ENCODE measurements around the gene PRR33. TPM values are rescaled to one million over a fixed set of nuclear protein-coding genes. Genes with fewer than 3 reads are reported as not detected.

Gene PRR33
- total RNA-seq, 1 donor, result not detected

DNA sequence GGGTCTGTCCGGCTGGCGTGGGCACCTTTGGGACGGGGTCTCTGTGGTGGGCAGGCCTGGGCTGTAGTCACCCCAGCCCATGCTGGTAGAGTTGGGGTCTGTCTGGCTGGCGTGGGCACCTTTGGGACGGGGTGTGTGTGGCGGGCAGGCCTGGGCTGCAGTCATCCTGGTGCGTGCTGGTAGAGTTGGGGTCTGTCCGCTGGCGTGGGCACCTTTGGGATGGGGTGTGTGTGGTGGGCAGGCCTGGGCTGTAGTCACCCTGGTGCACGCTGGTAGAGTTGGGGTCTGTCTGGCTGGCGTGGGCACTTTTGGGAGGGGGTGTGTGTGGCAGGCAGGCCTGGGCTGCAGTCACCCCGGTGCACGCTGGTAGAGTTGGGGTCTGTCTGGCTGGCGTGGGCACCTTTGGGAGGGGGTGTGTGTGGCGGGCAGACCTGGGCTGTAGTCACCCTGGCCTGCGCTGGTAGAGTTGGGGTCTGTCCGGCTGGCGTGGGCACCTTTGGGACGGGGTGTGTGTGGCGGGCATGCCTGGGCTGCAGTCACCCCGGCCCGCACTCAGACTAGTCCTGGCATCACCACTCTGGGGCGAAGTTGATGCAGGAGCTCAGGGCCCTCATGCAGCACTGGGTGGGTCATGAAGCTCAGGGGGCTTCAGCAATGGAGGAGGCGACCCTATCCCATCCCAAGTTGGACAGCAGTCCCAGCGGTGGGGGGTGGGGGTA is 19.3 kb downstream of the PRR33 start:
- no peak for DNase-seq (ENCODE audit: low read depth)
- TF ChIP-seq, protein P1, sequence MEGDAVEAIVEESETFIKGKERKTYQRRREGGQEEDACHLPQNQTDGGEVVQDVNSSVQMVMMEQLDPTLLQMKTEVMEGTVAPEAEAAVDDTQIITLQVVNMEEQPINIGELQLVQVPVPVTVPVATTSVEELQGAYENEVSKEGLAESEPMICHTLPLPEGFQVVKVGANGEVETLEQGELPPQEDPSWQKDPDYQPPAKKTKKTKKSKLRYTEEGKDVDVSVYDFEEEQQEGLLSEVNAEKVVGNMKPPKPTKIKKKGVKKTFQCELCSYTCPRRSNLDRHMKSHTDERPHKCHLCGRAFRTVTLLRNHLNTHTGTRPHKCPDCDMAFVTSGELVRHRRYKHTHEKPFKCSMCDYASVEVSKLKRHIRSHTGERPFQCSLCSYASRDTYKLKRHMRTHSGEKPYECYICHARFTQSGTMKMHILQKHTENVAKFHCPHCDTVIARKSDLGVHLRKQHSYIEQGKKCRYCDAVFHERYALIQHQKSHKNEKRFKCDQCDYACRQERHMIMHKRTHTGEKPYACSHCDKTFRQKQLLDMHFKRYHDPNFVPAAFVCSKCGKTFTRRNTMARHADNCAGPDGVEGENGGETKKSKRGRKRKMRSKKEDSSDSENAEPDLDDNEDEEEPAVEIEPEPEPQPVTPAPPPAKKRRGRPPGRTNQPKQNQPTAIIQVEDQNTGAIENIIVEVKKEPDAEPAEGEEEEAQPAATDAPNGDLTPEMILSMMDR (IDR thresholded peaks at IDR 0.05; ENCODE audit: insufficient read depth, low read length), result no peak
- no peak overlapping the region for H3K4me3 ChIP-seq (ENCODE audit: low read depth, low read length)

DNA sequence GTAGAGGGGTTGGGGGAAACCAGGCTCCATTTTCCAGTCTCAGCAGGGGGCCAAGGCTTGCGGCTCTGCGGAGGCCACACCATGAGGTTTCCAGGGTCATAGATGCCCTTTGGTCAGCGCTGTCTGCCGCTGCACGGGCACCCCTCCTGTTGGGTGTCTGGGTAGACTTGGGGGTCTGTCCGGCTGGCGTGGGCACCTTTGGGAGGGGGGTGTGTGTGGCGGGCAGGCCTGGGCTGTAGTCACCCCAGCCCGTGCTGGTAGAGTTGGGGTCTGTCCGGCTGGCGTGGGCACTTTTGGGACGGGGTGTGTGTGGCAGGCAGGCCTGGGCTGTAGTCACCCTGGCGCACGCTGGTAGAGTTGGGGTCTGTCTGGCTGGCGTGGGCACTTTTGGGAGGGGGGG is 20.2 kb downstream of the PRR33 start:
- no peak for DNase-seq (ENCODE audit: low read depth)
- H3K4me3 ChIP-seq (ENCODE audit: low read depth, low read length), result no peak overlapping the region
- TF ChIP-seq, protein P1 (IDR thresholded peaks at IDR 0.05; ENCODE audit: insufficient read depth, low read length), result no peak

DNA sequence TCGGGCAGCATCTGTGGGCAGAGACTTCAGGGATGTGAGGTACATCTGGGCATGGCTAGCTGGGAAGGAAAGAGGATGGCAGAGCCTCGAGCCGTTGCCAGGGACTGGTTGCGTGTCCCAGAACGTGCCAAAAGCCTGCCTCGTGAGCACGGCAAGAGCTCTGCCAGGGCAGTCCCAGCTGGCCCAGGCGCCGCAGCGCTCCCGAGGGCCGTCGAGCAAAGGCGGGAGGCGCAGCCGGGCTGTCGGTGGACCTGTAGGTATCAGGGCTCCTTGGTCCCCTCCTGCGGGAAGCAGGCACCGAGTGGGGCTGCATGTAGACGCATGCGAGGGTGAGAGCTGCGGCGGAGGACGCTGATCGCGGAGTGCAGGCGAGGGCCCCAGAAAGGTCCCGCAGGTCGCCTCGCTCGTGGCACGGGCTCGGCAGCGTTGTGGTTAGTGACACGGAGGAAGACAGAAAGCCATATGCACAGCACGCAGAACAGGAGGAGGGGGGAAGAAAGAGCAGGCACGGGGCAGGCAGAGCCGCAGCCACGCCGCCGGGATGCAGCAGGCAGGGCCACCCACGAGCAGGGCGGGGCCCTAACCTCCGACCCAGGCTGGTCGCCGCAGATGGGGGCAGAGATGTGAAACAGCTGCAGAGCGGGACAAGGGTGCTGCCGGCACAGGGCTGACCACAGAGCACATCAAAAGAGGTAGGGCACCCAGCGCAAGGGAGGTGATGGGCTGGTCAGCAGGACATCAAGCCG is 20.8 kb downstream of the PRR33 start:
- peak; percentile 25 for DNase-seq (ENCODE audit: low read depth)
- no peak overlapping the region for H3K4me3 ChIP-seq (ENCODE audit: low read depth, low read length)
- TF ChIP-seq, protein P1 (IDR thresholded peaks at IDR 0.05; ENCODE audit: insufficient read depth, low read length), result no peak

DNA sequence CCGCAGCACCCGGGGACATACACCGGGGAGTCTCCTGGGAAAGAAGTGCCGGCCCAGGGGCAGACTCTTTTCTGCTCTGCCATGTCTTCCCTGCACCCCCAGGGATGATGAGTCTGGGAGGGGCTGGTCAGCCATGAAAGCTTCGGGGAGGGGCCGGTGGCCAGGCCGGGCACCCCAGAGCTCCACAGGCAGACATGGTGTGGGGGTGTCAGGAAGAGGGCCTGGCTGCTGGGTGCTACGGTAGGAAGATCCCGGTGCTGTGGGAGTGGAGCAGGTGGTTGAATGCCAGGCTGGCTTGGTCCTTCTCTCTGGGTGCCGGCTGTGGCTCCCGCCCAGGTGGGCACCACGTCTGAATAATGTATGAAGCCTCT is 21.4 kb downstream of the PRR33 start:
- H3K4me3 ChIP-seq (ENCODE audit: low read depth, low read length), result no peak overlapping the region
- TF ChIP-seq, protein P1 (IDR thresholded peaks at IDR 0.05; ENCODE audit: insufficient read depth, low read length), result no peak
- DNase-seq (ENCODE audit: low read depth), result no peak

DNA sequence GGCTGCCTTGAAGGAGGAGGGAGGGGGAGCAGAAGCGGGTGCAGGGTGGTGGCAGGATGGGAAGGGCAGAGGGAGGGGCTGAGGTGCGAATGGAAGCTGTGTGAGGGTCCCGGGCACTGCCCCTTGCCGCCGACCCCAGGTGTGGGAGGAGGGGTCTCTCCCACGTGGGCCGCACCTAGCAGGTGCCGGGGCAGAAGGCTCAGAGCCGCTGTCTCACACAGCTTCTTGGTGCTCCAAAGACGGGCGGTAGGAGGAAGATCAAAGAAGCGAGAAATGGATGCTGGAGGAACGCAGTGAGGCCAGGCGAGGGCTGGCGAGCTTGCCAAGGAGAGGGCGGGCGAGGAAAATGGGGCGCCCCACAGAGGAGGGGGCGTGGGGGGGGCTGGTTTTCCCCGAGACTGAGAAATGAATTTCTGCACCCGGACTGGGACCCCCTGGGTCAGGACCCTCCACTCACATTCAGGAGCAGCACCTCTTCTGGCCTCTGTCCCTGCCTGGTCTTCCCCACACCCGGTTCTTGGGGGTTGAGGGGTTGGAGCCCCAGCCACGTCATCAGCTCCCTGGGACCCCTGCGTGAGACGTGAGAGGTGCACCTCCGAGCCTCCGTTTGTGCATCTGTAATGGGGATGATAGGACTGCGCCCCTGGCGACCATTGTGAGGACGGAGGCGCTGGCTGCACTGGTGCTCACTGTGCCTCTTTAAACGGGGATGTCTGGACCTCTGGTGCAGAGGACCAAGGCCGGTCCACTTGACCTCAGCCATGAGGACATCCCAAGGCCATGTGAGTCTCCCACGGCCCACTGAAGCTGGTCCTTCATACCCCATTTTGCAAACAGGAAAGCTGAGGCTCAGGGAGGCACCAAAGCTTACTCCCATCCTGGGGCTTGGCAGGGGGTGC is 22.0 kb downstream of the PRR33 start:
- peak; percentile 24 for DNase-seq (ENCODE audit: low read depth)
- TF ChIP-seq, protein P1 (IDR thresholded peaks at IDR 0.05; ENCODE audit: insufficient read depth, low read length), result peak; percentile 67
- peak overlapping the region; percentile 22 for H3K4me3 ChIP-seq (ENCODE audit: low read depth, low read length)

DNA sequence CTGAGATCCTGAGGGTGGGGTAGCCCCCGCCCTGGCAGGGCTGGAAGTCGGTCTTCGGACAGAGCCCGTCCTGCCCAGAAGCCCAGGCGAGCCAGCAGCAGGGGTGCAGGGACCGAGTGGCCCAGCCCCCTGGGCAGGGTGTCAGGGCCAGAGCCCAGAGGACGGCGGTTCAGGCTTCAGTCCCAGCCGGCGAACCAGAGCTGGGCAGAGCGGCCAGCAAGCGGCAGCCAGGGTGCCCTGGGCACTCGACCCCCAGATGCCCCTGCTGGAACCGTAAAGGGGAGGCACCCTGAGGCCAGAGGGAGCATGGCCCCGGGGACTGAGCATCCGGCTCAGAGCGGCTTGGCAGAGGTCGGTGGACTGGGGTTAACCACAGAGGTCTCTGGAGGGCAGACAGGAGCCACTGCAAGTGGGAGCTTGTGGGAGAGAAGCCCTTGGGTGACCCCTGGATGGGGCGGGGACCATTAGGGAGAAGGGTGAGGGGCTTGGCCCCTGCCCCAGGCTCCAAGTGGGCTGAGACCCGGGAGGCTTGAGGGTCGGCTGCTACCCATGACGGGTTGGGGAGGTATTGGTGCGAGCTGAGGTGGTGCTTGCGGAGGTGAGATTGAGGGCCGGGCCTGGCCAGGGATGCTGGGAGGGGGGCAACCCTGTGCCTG is 22.9 kb downstream of the PRR33 start:
- TF ChIP-seq, protein P1 (IDR thresholded peaks at IDR 0.05; ENCODE audit: insufficient read depth, low read length), result no peak
- H3K4me3 ChIP-seq (ENCODE audit: low read depth, low read length), result no peak overlapping the region
- no peak for DNase-seq (ENCODE audit: low read depth)

Measured in fibroblast of the aortic adventitia (primary cell).